GM23338 (cell line): ENCODE results near the gene TAF8.

Experiments used
- EZH2phosphoT487 ChIP-seq: fragments of 200-600 bp; sonication (generic); IDR thresholded peaks from one replicate; pipeline ENCODE4 v1.8.1; 2018; ENCODE audit warnings: antibody characterized with exemption; ENCODE audit not compliant: unreplicated experiment
- JUNB ChIP-seq: IDR thresholded peaks from one replicate; pipeline ENCODE4 v1.6.1; 2016; ENCODE audit warnings: antibody characterized with exemption; ENCODE audit not compliant: unreplicated experiment
- TF ChIP-seq, protein P1 (sequence below), 2 experiments: fragments of 200-600 bp in 1 of 2; sonication (generic) in 1 of 2; conservative IDR thresholded peaks; 2 replicates each; pipeline versions ENCODE4 v1.5.1 to v1.6.1; 2016 to 2017; ENCODE audit warnings: antibody characterized with exemption in 2 of 2, low read depth in 2 of 2, mild to moderate bottlenecking in 2 of 2, moderate library complexity in 1 of 2

DNA sequence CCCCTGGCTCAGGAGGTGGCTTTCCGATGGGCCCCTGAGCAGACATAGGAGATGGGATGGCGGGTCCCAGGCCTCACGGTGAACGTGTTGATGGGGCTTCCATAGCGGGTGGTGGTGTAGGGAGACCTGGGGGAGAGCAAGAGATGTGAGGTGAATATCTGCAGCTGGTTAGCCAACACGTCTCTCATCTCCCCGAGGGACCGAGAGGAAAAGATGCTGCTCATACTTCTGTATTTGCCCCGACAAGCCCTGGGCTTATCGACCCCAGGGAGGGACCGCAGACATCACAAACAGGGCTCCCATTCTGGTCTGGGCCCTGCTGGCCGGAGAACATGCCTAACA, 53.4 kb downstream of the TAF8 start:
- TF ChIP-seq JUNB, result no peak
- TF ChIP-seq, protein P1, sequence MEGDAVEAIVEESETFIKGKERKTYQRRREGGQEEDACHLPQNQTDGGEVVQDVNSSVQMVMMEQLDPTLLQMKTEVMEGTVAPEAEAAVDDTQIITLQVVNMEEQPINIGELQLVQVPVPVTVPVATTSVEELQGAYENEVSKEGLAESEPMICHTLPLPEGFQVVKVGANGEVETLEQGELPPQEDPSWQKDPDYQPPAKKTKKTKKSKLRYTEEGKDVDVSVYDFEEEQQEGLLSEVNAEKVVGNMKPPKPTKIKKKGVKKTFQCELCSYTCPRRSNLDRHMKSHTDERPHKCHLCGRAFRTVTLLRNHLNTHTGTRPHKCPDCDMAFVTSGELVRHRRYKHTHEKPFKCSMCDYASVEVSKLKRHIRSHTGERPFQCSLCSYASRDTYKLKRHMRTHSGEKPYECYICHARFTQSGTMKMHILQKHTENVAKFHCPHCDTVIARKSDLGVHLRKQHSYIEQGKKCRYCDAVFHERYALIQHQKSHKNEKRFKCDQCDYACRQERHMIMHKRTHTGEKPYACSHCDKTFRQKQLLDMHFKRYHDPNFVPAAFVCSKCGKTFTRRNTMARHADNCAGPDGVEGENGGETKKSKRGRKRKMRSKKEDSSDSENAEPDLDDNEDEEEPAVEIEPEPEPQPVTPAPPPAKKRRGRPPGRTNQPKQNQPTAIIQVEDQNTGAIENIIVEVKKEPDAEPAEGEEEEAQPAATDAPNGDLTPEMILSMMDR (conservative IDR thresholded peaks at IDR 0.05; ENCODE audit: low read depth in 2 of 2), result no peak
- TF ChIP-seq EZH2phosphoT487, result no peak
